DND-41 (cell line): ENCODE measurements around the gene WDR86.

ENCODE experiments used
- ATAC-seq: fragments of 200-7000 bp; cut with Tn5 transposase; 3 replicates; pipeline ENCODE4 v1.9.1; 2021; ENCODE audit warnings: low read depth; ENCODE audit not compliant: insufficient read depth
- DNase-seq: peaks from one replicate; pipeline ENCODE4 v3.0.0-alpha.2; 2020
- H2AFZ ChIP-seq: 2 replicates; pipeline ENCODE4 v1.6.0; 2012; ENCODE audit warnings: low read depth, low read length
- H3K27ac ChIP-seq: 2 replicates; pipeline ENCODE4 v1.5.1; 2012; ENCODE audit warnings: low read length, inconsistent platforms
- H3K27me3 ChIP-seq: fragments of 200-600 bp; sonication (generic); 2 replicates; pipeline ENCODE4 v1.6.0; 2012; ENCODE audit warnings: low read length, mild to moderate bottlenecking, inconsistent platforms; ENCODE audit not compliant: insufficient read depth, poor library complexity
- H3K36me3 ChIP-seq: 2 replicates; pipeline ENCODE4 v1.5.1; 2012; ENCODE audit warnings: low read length, inconsistent platforms; ENCODE audit not compliant: insufficient read depth
- H3K4me1 ChIP-seq: 2 replicates; pipeline ENCODE4 v1.5.1; 2012; ENCODE audit warnings: mild to moderate bottlenecking, low read length; ENCODE audit not compliant: insufficient read depth
- H3K4me2 ChIP-seq: 2 replicates; pipeline ENCODE4 v1.6.0; 2012; ENCODE audit warnings: mild to moderate bottlenecking, moderate library complexity, low read length, inconsistent platforms; ENCODE audit not compliant: insufficient read depth
- H3K4me3 ChIP-seq, 2 experiments: fragments of 200-600 bp in 1 of 2; shearing (Covaris generic) in 1 of 2; 2 replicates each; pipeline ENCODE4 v1.5.1; 2012 to 2016; ENCODE audit warnings: inconsistent platforms in 2 of 2, low read length in 2 of 2, mild to moderate bottlenecking in 2 of 2, low read depth in 1 of 2, moderate library complexity in 1 of 2
- H3K79me2 ChIP-seq: 2 replicates; pipeline ENCODE4 v1.6.0; 2012; ENCODE audit warnings: low read length, inconsistent platforms; ENCODE audit not compliant: insufficient read depth
- H3K9ac ChIP-seq: 2 replicates; pipeline ENCODE4 v1.6.0; 2012; ENCODE audit warnings: low read depth, mild to moderate bottlenecking, inconsistent platforms, low read length, moderate library complexity
- H3K9me3 ChIP-seq: 2 replicates; pipeline ENCODE4 v1.5.1; 2012; ENCODE audit warnings: low read length, moderate library complexity, mild to moderate bottlenecking, inconsistent platforms; ENCODE audit not compliant: insufficient read depth, severe bottlenecking
- H4K20me1 ChIP-seq: 2 replicates; pipeline ENCODE4 v1.6.0; 2012; ENCODE audit warnings: low read length; ENCODE audit not compliant: insufficient read depth
- CTCF ChIP-seq: IDR thresholded peaks from 2 replicates; pipeline ENCODE4 v1.5.1; 2012; ENCODE audit warnings: borderline replicate concordance, low read length, moderate library complexity, mild to moderate bottlenecking; ENCODE audit not compliant: poor library complexity, severe bottlenecking; ENCODE audit errors: extremely low read depth
- EZH2 ChIP-seq: IDR thresholded peaks from 3 replicates; pipeline ENCODE4 v1.6.1; 2012; ENCODE audit warnings: borderline replicate concordance, low read depth, mild to moderate bottlenecking, moderate library complexity, low read length, inconsistent platforms; ENCODE audit not compliant: severe bottlenecking

The WDR86 gene

GRCh38 chr7:151453326-151453791, 43.5 kb upstream of the WDR86 start:
- H3K4me2 ChIP-seq, result no peak overlapping the region
- TF ChIP-seq CTCF, result no peak
- H3K4me3 ChIP-seq, result no peak overlapping the region
- DNase-seq (no peak), ATAC-seq (no peak)
- no peaks in the 10 kb centered on the region for H3K79me2 ChIP-seq
- no peak overlapping the region for H3K27ac ChIP-seq
- H3K36me3 ChIP-seq, result no peaks in the 10 kb centered on the region
- H3K9me3 ChIP-seq, result no peaks in the 10 kb centered on the region
- H3K27me3 ChIP-seq, result no peaks in the 10 kb centered on the region
- peaks cover 3% of the 10 kb centered on the region for H3K4me1 ChIP-seq
- H3K9ac ChIP-seq, result no peak overlapping the region
- H4K20me1 ChIP-seq, result no peaks in the 10 kb centered on the region
- no peak overlapping the region for H2AFZ ChIP-seq

- no peak for DNase-seq
- Histone ChIP-seq H3K27ac (no peak overlapping the region), H3K4me1 (peaks cover 7% of the 10 kb centered on the region), H3K36me3 (no peaks in the 10 kb centered on the region), H3K4me2 (no peak overlapping the region), H2AFZ (no peak overlapping the region), H3K79me2 (no peaks in the 10 kb centered on the region), H3K9ac (no peak overlapping the region), H4K20me1 (no peaks in the 10 kb centered on the region), H3K4me3 (no peak overlapping the region), H3K9me3 (no peaks in the 10 kb centered on the region), H3K27me3 (no peaks in the 10 kb centered on the region)
- ATAC-seq, result no peak
- TF ChIP-seq EZH2 (no peak), CTCF (no peak)
Measured at GRCh38 chr7:151452680-151453325, 43.0 kb upstream of the WDR86 start.

GRCh38 chr7:151451626-151452571, 42.1 kb upstream of the WDR86 start:
- H3K79me2 ChIP-seq, result no peaks in the 10 kb centered on the region
- H3K4me3 ChIP-seq, result no peak overlapping the region
- no peaks in the 10 kb centered on the region for H4K20me1 ChIP-seq
- DNase-seq (no peak), ATAC-seq (no peak)
- no peak overlapping the region for H3K4me2 ChIP-seq
- no peak overlapping the region for H2AFZ ChIP-seq
- no peaks in the 10 kb centered on the region for H3K36me3 ChIP-seq
- TF ChIP-seq EZH2 (no peak), CTCF (no peak)
- H3K27me3 ChIP-seq, result no peaks in the 10 kb centered on the region
- no peak overlapping the region for H3K27ac ChIP-seq
- H3K4me1 ChIP-seq, result peaks cover 7% of the 10 kb centered on the region
- no peak overlapping the region for H3K9ac ChIP-seq
- no peaks in the 10 kb centered on the region for H3K9me3 ChIP-seq
